GM10847 (cell line): ENCODE results near the gene MICAL1.

Experiments used
- POLR2A ChIP-seq: IDR thresholded peaks from 2 replicates; pipeline ENCODE4 v1.6.1; 2011; ENCODE audit not compliant: insufficient read length; ENCODE audit errors: extremely low read depth

Gene MICAL1

DNA sequence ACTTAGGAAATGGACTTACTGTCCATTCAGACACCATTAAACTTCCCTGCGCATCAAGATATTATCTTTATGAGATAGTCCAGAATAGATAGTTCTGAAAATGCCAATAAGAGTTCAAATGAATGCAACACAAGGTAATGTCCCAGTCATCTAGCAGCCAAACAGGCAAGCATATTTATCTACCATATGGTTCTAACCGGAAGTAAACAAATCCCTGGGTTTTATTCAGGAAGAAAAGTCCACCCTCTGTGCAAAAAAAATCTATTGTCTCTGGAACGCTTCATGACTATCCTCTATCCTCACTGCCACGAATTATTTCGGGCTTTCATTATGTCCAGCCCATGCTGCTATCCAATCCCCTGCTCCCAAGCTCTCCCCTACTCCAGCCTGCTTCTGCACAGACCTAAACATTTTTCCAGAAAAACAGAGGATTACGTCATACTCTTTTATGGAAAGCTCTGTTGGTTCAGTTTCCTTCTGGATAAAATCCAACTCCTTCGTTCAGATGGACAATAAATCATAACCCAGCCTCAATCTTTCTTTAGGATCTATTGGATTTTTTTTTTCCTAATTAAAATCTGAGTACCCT lies 26.6 kb downstream of the MICAL1 start:
- no peak for TF ChIP-seq POLR2A

DNA sequence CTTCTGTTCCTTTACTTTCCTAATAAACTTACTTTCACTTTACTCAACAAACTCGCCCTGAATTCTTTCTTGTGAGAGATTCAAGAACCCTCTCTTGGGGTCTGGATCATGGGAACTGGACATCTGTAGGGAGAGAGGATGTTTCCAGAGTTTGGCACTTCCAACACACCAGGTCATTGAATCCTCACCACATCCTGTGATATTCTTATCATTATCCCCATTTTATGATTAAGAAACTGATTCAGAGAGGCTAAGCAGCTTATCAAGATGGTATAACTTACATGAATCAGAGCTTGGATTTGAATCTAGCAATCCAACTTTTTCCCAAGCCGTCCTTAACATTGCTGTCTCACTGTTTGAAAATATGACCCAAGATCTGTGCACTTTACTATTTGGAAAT lies 30.6 kb downstream of the MICAL1 start:
- TF ChIP-seq POLR2A, result no peak

DNA sequence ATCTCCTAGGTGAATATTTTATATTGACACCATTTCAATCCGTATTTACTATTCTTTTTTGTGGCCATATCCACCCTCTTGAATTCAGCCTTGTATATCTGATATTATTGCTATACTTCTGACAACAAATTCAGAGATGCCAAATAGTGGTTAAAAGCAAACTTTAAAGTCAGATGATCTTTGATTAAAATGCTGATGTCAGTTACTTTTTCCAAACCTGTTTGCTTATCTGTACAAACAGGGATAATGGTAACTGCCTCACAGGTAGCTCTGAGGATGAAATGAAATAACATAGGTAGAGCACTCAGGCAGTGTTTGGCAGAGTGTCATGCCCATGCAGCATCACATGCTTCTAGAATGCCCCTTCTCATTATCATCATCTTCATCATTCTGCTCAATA lies 34.4 kb downstream of the MICAL1 start:
- TF ChIP-seq POLR2A, result no peak

GRCh38 chr6:109420751-109421150 lies 34.8 kb downstream of the MICAL1 start:
- TF ChIP-seq POLR2A, result no peak

DNA sequence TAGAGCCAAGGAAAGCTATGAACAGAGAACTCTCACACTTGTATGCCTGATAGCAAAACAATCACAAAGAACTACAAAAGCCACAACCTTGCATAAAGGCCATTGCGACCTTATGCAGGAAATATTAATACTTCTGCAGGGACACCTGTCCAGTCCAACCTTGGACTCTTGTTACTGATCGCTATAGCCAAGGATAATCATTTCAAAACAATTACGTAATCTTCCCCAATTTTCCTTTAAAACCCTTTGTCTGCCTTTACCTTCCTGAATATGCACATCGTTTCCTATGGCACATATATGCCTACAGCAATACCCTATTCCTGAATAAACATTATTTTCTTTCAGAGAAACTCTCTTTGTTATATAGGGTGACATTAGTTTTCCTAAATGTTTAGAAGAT lies 37.9 kb downstream of the MICAL1 start:
- TF ChIP-seq POLR2A, result no peak

- no peak for TF ChIP-seq POLR2A
Measured at GRCh38 chr6:109411034-109411433, 44.5 kb downstream of the MICAL1 start.

- no peak for TF ChIP-seq POLR2A
Measured at GRCh38 chr6:109406196-109406595, 49.4 kb downstream of the MICAL1 start.

DNA sequence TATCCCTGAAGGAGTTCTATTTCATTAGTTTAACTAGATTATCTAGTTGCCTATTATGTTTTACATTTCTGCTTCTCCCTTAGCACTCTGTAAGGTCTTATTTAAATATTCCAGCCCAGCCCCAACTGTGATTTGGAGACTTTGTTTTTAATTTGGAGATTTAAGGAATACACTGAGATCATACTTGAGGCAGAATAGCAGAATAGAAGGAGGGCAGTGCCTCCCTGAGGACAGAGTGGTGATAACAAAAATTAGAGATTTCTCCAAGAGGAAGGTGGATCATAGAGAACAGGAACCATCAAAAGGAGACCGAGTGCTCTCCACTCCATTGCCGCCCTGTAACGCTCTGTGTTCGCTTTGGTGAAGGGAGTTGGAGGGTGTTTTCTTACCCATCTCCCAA lies 58.6 kb downstream of the MICAL1 start:
- no peak for TF ChIP-seq POLR2A

GRCh38 chr6:109396046-109396718 lies 59.4 kb downstream of the MICAL1 start:
- no peak for TF ChIP-seq POLR2A
